Measurements from ENCODE around the gene EME2. TPM values are rescaled to one million over a fixed set of nuclear protein-coding genes. Genes with fewer than 3 reads are reported as not detected.

The EME2 gene
- total RNA-seq, 8 experiments from 2014 or later, result 4.6 to 21.1 (median 6.4) TPM

GRCh38 chr16:1751946-1752345 is 20.7 kb upstream of the EME2 start:
- no peak overlapping the region for H3K4me3 ChIP-seq
- H3K4me1 ChIP-seq (replicated peaks in 1 of 2), result no peaks in the 10 kb centered on the region
- no peak overlapping the region for H3K27ac ChIP-seq
- in situ Hi-C loops (cut with MboI; ENCODE audit: low pct_unique_long_range_greater_than_20kb in 2 of 9, low sequenced_read_pairs in 9 of 9, unreplicated experiment in 9 of 9), result no loop called here
- WGBS, 10 experiments, result 80 to 100% (median 89%) methylated on average over 1 to 8 of the region's 16 CpGs; no CpG with 5 or more reads in 4 of the 10 experiments
- peak in 4 of 8 experiments; percentile 8 to 24 (median 10) for ATAC-seq (replicated peaks in 6 of 8)

GRCh38 chr16:1752853-1753252 is 19.8 kb upstream of the EME2 start:
- in situ Hi-C loops (cut with MboI; ENCODE audit: low pct_unique_long_range_greater_than_20kb in 2 of 9, low sequenced_read_pairs in 9 of 9, unreplicated experiment in 9 of 9), result no loop called here
- WGBS, 10 experiments, result 76 to 100% (median 93%) methylated on average over 1 to 11 of the region's 14 CpGs; no CpG with 5 or more reads in 1 of the 10 experiments
- no peak overlapping the region for H3K27ac ChIP-seq
- ATAC-seq (replicated peaks in 6 of 8), result no peak
- H3K4me3 ChIP-seq, result no peak overlapping the region
- no peaks in the 10 kb centered on the region for H3K4me1 ChIP-seq (replicated peaks in 1 of 2)

GRCh38 chr16:1754204-1754603 is 18.4 kb upstream of the EME2 start:
- Histone ChIP-seq H3K4me3 (no peak overlapping the region), H3K27ac (no peak overlapping the region), H3K4me1 (replicated peaks in 1 of 2) (no peaks in the 10 kb centered on the region)
- in situ Hi-C loops (cut with MboI; ENCODE audit: low pct_unique_long_range_greater_than_20kb in 2 of 9, low sequenced_read_pairs in 9 of 9, unreplicated experiment in 9 of 9), result no loop called here
- 80 to 98% (median 93%) methylated on average over 1 to 11 of the region's 12 CpGs; no CpG with 5 or more reads in 3 of the 10 experiments for WGBS, 10 experiments
- no peak for ATAC-seq (replicated peaks in 6 of 8)

- peak in 2 of 8 experiments; percentile 7 for ATAC-seq (replicated peaks in 6 of 8)
- H3K27ac ChIP-seq, result no peak overlapping the region
- H3K4me3 ChIP-seq, result no peak overlapping the region
- 73 to 100% (median 98%) methylated on average over 1 to 8 of the region's 37 CpGs; no CpG with 5 or more reads in 4 of the 10 experiments for WGBS, 10 experiments
- in situ Hi-C loops (cut with MboI; ENCODE audit: low pct_unique_long_range_greater_than_20kb in 2 of 9, low sequenced_read_pairs in 9 of 9, unreplicated experiment in 9 of 9), result no loop called here
- H3K4me1 ChIP-seq (replicated peaks in 1 of 2), result no peaks in the 10 kb centered on the region
Measured at GRCh38 chr16:1757714-1758461, 14.7 kb upstream of the EME2 start.

- Histone ChIP-seq H3K4me1 (replicated peaks in 1 of 2) (no peaks in the 10 kb centered on the region), H3K27ac (no peak overlapping the region), H3K4me3 (no peak overlapping the region)
- no peak for ATAC-seq (replicated peaks in 6 of 8)
- in situ Hi-C loops (cut with MboI; ENCODE audit: low pct_unique_long_range_greater_than_20kb in 2 of 9, low sequenced_read_pairs in 9 of 9, unreplicated experiment in 9 of 9), result no loop called here
- WGBS, 10 experiments, result 90 to 95% methylated on average over 4 to 5 of the region's 18 CpGs; no CpG with 5 or more reads in 8 of the 10 experiments
Measured at GRCh38 chr16:1758923-1759322, 13.7 kb upstream of the EME2 start.

- H3K4me1 ChIP-seq (replicated peaks in 1 of 2), result no peaks in the 10 kb centered on the region
- no peak for ATAC-seq (replicated peaks in 6 of 8)
- 90 to 100% (median 96%) methylated on average over 2 to 10 of the region's 21 CpGs; no CpG with 5 or more reads in 7 of the 10 experiments for WGBS, 10 experiments
- no peak overlapping the region for H3K4me3 ChIP-seq
- in situ Hi-C loops (cut with MboI; ENCODE audit: low pct_unique_long_range_greater_than_20kb in 2 of 9, low sequenced_read_pairs in 9 of 9, unreplicated experiment in 9 of 9), result no loop called here
- no peak overlapping the region for H3K27ac ChIP-seq
Measured at GRCh38 chr16:1759511-1759910, 13.1 kb upstream of the EME2 start.

GRCh38 chr16:1760911-1761310 is 11.7 kb upstream of the EME2 start:
- H3K4me3 ChIP-seq, result no peak overlapping the region
- no peak overlapping the region for H3K27ac ChIP-seq
- H3K4me1 ChIP-seq (replicated peaks in 1 of 2), result no peaks in the 10 kb centered on the region
- no peak for ATAC-seq (replicated peaks in 6 of 8)
- in situ Hi-C loops (cut with MboI; ENCODE audit: low pct_unique_long_range_greater_than_20kb in 2 of 9, low sequenced_read_pairs in 9 of 9, unreplicated experiment in 9 of 9), result no loop called here
- WGBS, 10 experiments, result 100% methylated on average over 1 to 6 of the region's 15 CpGs; no CpG with 5 or more reads in 7 of the 10 experiments

- in situ Hi-C loops (cut with MboI; ENCODE audit: low pct_unique_long_range_greater_than_20kb in 2 of 9, low sequenced_read_pairs in 9 of 9, unreplicated experiment in 9 of 9), result no loop called here
- no peak for ATAC-seq (replicated peaks in 6 of 8)
- WGBS, 10 experiments, result no CpG with 5 or more reads among the region's 15 CpGs
- H3K27ac ChIP-seq, result no peak overlapping the region
- no peak overlapping the region for H3K4me3 ChIP-seq
- H3K4me1 ChIP-seq (replicated peaks in 1 of 2), result no peaks in the 10 kb centered on the region
Measured at GRCh38 chr16:1761751-1762150, 10.9 kb upstream of the EME2 start.

GRCh38 chr16:1762196-1762878 is 10.3 kb upstream of the EME2 start:
- in situ Hi-C loops (cut with MboI; ENCODE audit: low pct_unique_long_range_greater_than_20kb in 2 of 9, low sequenced_read_pairs in 9 of 9, unreplicated experiment in 9 of 9), result no loop called here
- no peak overlapping the region for H3K27ac ChIP-seq
- no peaks in the 10 kb centered on the region for H3K4me1 ChIP-seq (replicated peaks in 1 of 2)
- ATAC-seq (replicated peaks in 6 of 8), result no peak
- no peak overlapping the region for H3K4me3 ChIP-seq
- WGBS, 10 experiments, result 89 to 100% (median 93%) methylated on average over 2 to 7 of the region's 30 CpGs; no CpG with 5 or more reads in 6 of the 10 experiments

GRCh38 chr16:1762879-1763520 is 9.6 kb upstream of the EME2 start:
- Histone ChIP-seq H3K4me1 (replicated peaks in 1 of 2) (no peaks in the 10 kb centered on the region), H3K27ac (no peak overlapping the region), H3K4me3 (no peak overlapping the region)
- in situ Hi-C loops (cut with MboI; ENCODE audit: low pct_unique_long_range_greater_than_20kb in 2 of 9, low sequenced_read_pairs in 9 of 9, unreplicated experiment in 9 of 9), result no loop called here
- WGBS, 10 experiments, result 80 to 88% methylated on average over 1 to 2 of the region's 24 CpGs; no CpG with 5 or more reads in 8 of the 10 experiments
- ATAC-seq (replicated peaks in 6 of 8), result no peak

GRCh38 chr16:1763521-1764511 is 8.8 kb upstream of the EME2 start:
- peak in 7 of 8 experiments; percentile 4 to 24 (median 16) for ATAC-seq (replicated peaks in 6 of 8)
- no peak overlapping the region for H3K27ac ChIP-seq
- in situ Hi-C loops (cut with MboI; ENCODE audit: low pct_unique_long_range_greater_than_20kb in 2 of 9, low sequenced_read_pairs in 9 of 9, unreplicated experiment in 9 of 9), result no loop called here
- 55 to 100% (median 76%) methylated on average over 1 to 10 of the region's 81 CpGs; no CpG with 5 or more reads in 6 of the 10 experiments for WGBS, 10 experiments
- H3K4me3 ChIP-seq, result no peak overlapping the region
- no peaks in the 10 kb centered on the region for H3K4me1 ChIP-seq (replicated peaks in 1 of 2)

GRCh38 chr16:1764971-1765370 is 7.6 kb upstream of the EME2 start:
- Histone ChIP-seq H3K4me1 (replicated peaks in 1 of 2) (no peaks in the 10 kb centered on the region), H3K4me3 (no peak overlapping the region), H3K27ac (no peak overlapping the region)
- ATAC-seq (replicated peaks in 6 of 8), result no peak
- in situ Hi-C loops (cut with MboI; ENCODE audit: low pct_unique_long_range_greater_than_20kb in 2 of 9, low sequenced_read_pairs in 9 of 9, unreplicated experiment in 9 of 9), result no loop called here
- WGBS, 10 experiments, result 90 to 94% (median 91%) methylated on average over 3 to 8 of the region's 21 CpGs; no CpG with 5 or more reads in 7 of the 10 experiments

Measured in motor neuron (in vitro differentiated cells).